Measurements from ENCODE around the gene NKTR.

NKTR gene

DNA sequence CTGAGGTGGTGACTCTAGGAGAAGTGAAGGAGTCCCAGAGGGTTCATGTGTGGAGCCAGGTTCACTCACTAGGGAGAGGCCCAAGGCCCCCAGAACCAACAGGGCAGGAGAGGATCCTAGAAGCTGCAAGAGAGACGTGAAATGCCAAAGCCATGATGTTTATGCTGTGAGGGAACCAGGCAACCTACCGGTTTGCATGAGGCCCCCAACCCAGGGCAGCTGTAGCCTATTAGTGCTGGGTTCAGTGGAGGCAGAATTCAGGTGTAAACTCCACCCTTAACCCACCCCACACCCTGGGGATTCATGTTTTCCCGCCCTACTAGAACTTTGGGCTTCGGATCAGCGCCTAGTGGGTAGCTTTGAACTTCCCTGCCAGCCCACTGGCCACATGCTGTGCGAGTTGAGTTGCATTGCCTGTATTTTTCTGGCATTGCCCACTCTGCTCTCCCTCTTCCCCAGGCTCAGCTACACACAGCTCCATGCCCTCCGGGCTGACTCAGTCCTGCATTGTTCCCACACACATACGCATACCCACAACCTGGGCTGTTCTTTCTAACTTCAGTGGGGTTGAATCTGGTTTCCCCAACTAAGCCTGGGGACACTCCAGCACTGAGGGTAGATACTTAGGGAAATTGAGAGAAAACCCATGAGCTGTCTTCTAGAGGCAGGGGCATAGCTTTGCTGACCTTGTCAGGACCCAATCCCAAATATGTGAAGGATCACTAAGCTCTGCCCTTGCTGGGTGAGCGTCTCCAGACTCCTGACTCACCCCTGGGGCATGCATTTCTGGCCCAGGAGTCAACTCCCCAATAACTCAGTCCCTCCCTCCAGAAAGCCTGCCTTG lies 51.0 kb downstream of the NKTR start:
- DNase-seq, result no peak

DNA sequence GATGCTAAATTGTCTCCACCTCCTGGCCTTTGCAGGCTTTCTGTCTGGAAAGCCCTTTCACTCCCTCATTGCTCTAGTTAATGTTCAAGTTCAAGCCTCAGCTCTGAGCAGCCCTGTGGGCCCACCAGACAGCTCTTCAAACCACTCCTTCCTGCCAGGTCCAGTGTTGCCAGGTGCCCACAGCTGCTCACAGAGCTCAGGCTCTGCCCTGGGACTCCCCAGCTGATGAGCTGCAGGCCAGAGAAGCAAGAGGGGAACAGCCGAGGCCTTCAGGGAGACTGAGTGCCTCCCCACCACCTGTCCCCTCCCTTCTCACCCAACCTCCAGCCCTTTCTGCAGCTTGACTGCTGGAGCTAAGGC lies 51.7 kb downstream of the NKTR start:
- DNase-seq, result no peak

DNA sequence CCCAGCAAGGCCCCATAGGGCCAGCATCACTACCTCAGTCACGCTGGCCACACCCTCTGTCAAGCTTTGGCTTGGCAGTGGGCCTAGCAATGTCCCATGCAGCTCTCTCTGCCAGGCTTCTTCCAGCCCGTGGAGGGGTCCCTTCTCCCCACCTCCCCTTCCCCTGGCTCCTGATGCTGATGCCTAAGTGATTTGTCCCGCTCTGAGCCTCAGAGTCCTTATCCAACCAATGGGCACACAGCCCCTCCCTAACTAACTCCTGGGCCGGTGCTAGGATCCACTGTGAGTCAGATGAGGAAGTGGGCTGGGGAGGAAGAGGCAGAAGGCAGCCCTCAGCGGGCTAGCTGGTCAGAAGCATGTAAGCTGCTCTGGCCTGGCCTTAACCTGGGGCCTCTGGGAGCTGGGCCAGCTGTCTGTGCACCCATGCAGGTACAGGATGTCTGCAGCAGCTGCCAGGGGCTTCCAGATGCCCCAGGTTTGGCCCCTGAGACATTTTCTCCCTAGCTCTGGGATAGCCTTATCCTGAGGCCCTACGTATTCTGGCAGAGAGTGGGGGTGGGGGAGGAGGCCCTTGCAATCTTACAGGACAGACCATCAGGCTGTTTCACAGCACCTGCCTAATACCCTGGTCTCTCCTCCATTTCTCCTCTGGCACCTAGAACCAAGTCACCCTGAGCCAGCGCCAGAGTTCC lies 52.3 kb downstream of the NKTR start:
- no peak for DNase-seq

DNA sequence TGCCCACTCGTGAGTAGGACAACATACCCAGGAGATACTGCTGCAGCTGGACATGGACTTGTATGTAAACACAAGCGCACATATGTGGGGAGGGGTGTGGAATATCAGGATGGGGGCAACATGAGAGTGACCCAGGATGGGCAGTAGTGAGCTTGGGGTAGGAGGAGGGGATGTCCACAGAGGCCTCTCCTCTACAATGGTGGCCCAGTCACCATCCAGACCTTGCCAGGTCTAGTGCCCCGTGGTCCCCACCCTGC lies 52.7 kb downstream of the NKTR start:
- no peak for DNase-seq

DNA sequence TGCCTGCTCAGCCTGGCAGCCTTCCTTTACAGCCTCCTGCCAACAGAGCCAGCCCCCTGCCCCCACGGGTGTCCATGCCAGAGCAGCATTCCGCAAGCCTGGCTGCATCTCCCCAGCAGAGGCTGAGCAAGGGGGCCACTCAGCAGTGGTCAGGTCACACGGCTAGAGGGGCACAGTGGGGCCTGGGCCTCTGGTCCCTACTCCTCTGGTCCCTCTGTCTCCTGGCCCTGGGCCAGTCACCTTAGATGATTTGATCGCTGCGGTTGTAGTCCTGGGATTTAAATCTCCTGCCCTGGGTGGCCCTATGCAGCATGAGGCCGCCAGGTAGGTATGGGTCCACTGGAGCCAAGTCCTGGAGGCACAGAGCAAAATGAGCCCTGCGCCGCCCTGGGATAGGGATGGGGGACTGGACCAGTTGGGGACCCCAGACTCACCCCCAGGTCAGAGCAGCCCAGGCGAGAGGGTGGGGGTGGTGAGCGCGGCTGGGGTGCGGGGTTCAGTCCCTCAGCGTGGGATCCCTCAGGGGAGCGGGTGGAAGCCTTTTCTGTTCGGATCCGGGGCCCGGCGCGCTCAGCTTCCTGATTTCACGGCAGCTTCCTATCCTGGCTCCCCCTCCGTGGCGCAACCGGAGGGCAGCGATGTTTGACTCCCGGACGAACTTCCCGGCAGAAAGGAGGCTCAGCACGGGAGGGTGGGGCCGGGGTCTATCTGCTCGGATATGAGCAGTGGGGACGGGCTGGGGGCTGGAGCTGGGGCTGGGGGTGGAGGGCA lies 53.3 kb downstream of the NKTR start, which contains the start of gene ZBTB47:
Gene ZBTB47 (plus strand): TSS at position 138 of the 771 bp plus-strand sequence. CDS start 4,659 bp downstream, outside the sequence.
- peak; percentile 65 for DNase-seq

DNA sequence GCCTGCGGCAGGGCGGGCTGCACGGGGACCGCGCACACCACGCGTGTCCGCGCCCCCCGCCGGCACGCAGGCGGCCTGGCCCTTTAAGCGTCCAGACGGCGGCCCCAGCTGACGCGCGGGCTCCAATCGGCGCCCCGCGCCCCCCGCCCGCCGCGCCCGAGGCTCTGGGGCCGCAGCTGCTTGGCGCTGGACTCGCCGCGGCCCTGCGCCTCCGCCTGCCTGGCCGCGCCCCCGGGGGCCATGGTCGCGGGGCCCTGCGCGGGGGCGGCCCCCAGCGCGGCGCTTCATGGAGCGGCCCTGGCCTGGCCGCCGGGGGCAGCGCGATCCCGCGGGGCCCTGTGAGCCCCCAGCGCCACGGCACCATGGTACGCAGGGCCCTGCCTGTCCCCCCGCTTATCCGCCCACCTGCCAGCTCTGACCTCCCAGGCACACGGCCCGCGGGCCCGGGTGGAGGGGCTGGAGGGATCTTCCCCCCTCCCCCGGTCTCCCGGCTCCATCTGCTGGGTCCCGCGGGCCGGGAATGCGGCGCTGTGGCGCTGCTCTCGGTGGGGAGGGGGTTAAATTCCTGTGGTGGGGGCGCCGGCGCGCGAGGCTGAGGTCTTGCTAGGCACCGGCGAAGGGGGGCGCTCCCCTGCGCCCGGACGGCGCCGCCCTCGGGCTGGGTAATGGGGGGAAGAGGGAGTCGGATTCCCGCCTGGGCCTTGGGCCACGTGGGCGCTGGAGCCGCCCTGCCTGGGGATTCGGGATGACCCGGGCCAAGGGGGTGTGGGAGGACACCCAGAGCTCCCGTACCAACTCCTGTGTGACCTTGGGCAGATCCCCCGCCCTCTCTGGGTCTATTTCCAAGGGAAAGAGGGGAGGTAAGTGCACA lies 54.1 kb downstream of the NKTR start:
- peak; percentile 64 for DNase-seq

DNA sequence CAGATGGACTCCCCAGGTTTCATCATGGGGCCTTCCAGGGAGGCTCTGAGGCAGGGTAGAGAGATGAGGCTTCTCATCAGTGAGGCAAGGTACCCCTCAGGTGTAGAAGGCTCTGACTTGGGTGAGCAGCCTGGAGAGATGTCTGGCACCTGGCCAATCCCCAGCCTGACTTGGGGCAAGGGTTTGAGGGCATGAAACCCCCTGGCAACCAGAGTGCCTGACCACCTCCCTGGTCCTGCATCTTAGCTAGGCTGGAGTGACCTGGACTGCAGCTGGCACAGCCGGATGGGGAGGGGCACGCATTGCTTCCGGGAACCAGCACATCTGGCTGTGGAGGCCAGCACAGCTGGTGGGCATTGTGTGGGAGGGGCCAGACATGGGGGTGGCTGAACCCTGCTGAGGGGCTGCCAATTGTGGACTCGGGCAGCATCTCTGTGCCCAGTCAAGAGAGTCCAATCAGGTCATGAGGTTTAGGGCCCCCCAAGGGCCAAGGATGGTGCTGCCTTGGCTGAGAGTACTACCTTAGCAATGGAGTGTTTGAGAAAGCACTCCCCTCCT lies 54.9 kb downstream of the NKTR start:
- peak; percentile 63 for DNase-seq

DNA sequence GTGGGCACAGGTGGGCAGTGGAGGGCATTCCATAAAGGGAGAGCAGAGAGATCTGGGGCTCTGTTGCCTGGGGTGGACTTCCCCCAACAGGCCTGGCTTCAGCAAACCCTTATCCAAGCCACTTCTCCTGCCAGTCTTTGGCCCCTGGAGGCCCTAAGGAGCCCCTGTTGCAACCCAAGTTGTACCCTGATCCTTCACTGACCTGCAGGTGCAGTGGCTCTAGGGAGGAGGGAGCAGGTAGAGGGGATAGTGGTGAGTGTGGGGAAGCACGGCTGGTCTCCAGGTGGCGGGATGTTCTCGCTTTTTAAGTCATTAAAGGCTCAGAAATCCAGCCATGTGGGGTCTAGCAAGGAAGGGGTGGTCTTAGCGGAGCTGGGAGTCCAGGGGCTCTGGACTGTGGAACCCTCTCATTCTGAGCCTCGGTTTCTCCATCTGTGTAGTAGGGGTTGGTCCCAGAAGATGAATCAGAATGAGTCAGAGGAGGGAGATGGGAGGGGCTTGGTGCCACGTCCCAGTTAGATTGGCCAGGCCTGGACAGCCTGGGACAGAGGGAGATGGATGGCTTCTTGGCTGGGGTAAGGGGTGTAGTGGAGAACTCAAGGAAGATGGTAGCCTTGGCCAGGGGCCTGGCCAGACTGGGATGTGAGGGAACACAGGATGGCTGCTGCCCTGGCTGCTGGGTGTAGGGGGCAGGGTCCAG lies 55.6 kb downstream of the NKTR start:
- no peak for DNase-seq

DNA sequence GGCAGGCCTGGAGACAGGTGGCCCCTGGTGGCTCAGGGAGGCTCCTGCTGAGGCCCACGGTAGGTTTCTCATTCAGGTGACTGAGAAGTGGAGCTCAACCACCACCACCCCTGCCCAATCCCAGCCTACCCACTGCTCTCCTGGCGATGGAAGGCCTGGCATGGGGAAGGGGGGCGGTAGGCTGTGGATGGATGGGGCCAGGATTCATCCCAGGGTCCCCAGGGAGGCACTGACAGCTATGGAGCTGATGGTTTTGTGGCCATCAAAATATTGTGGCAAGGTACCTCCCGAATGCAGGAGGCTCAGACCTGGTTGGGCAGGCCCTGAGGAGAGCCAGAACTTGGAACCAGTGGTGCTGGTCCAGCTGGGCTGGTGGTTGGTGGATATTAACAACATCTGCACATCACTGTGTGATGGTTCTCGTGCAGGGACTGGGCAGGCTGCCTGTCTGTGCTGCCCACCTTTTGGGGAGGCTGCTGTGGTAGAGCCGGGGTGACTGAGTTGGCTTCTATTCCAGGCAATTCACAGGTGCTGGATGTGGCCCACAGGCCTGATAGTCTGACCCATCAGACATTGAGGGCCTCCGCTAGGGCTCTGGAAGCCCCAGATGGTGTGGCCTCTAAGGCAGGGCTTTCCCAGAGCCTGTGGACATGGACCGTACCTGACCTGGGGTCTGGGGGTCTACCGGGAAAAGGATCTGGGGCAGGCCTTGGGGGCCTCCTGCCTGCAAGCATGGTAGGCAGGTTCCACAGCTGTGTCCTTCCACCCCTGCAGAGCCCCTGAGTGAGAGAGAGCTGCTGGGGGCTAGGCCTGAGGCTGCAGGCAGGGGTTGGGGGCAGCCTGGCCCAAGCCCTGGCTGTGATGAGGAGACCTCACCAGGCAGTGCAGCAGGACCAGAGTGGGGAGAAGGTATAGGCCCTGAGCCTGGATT lies 56.5 kb downstream of the NKTR start:
- DNase-seq, result no peak

DNA sequence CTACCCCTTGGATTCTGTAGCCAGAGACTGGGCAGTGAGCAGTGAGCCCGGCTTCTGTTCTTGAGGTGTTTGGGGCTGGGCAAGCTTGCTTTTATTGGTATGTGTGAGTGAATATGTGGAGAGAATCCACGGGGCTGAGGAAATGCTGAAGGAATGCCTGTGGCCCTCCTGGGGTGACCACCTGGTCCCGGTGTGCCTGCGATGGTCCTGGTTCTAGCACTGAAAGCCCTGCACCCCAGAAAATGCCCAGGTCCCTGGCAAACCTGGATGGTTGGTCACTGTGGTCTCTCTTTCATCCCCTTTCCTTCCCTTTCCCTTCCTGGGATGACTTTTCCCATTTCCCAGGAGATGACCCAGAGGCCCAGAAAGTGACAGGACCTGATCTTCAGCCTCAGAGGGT lies 57.2 kb downstream of the NKTR start:
- no peak for DNase-seq

DNA sequence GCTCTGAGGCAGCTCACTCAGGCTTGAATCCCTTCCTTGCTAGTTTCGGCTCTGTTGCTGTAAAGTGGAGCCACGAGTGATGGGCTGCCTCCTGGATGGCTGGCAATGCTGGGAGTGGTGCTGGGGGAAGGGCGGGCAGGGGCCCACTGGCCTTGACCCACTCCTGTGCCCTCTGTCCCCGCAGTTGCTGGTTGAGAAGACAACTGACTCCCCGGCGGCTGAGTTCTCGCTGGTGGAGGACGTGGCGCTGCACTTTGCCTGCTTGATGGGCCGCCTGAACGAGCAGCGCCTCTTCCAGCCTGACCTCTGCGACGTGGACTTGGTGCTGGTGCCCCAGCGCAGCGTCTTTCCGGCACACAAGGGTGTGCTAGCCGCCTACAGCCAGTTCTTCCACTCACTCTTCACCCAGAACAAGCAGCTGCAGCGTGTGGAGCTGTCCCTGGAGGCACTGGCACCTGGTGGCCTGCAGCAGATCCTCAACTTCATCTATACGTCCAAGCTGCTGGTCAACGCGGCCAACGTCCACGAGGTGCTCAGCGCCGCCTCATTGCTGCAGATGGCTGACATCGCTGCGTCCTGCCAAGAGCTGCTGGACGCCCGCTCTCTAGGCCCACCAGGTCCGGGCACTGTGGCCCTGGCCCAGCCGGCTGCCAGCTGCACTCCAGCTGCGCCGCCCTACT lies 57.7 kb downstream of the NKTR start:
- peak; percentile 56 for DNase-seq

DNA sequence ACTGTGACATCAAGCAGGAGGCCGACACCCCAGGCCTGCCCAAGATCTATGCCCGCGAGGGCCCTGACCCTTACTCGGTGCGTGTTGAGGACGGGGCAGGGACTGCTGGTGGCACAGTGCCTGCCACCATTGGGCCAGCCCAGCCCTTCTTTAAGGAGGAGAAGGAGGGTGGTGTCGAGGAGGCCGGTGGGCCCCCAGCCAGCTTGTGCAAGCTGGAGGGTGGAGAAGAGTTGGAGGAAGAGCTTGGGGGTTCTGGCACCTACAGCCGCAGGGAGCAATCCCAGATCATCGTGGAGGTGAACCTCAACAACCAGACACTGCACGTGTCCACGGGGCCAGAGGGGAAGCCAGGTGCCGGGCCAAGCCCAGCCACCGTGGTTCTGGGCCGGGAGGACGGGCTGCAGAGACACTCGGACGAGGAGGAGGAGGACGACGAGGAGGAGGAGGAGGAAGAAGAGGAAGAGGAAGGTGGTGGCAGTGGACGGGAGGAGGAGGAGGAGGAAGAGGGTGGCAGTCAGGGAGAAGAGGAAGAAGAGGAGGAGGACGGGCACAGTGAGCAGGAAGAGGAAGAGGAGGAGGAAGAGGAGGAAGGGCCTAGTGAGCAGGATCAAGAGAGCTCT lies 58.4 kb downstream of the NKTR start:
- peak; percentile 54 for DNase-seq

DNA sequence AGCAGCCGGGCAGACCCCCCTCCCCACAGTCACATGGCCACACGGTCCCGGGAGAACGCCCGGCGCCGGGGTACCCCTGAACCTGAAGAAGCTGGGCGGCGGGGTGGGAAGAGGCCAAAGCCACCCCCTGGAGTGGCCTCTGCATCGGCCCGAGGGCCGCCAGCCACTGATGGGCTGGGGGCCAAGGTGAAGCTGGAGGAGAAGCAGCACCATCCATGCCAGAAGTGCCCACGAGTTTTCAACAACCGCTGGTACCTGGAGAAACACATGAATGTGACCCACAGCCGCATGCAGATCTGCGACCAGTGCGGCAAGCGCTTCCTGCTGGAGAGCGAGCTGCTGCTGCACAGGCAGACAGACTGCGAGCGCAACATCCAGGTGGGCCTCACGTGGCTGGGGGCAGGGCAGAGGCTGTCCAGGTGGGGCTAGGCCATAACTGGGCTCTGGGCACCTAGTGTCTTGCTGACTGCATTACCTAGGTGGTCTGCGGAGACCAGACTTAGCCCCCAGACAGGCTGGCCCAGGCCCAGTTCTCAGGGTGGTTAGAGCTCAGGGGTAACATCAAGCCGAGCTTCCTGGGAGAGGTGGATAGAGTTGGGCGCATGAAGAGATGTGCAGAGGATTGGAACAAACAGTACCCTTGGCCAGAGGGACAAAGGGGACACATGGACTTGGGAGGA lies 59.1 kb downstream of the NKTR start:
- peak; percentile 58 for DNase-seq

DNA sequence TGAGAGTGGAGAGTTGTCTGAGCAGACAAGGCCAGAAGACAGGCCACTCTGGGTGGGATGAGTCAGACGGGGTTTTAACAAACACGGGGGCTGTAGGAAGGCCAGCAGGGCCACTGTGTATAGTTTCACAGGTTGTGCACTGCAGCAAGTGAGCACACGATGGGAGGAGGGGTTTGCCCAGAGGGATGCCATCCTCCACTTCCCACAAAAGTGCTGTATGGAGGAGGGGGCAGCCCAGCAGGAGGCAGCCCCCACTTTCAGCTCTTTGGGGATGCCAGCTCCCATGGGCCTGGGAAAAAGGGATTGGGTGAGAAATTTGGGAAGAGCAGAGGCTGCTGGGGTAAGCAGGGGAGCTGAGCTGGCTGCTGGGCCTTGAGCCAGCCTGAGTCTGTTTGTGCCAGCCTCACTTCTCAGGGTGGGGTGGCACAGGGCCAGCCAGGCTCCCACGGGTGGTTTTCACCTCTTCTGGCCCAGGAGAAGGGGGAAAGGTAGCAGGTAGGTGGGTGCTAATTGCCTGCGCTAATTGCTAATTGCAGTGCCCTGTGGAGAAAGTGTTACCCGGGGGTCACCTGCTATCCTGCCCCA lies 59.7 kb downstream of the NKTR start:
- DNase-seq, result peak; percentile 53

DNA sequence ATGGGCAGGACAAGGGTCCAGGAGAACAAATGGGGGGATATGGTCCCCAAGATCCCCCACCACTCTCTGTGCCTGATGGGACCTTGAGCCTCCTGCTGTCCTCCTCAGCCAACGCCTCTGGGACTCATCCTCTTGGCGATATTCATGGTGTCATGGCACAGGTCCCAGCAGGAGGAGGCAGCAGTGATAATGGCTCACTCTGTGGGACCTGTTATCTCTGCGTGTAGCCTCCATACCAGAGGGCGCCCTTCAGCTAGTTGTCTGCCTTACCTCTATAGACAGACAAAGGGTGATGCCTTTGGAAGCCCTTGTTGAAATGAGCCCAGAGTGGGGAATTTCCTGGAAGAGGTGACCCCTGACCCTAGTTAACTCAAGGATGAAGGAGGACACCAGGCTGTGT lies 60.4 kb downstream of the NKTR start:
- peak; percentile 58 for DNase-seq

DNA sequence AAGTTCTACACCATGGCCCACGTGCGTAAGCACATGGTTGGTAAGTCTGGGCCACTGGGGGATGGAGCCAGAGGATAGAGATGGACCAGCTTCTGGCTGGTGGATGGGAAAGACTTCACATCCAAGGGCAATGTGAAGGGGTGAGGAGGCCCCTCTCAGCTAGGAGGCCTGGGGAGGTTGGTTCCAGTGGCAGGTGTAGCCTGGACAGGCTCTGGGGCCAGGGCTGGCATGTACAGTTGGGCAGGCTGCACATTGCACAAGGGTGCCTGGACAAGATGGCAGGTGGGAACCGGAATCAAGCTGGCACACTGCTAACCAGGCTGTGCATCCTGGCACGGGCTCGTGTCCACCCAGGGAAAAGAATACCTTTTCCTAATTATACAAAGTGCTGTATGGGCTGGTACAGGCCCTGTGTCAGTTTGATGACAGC lies 61.1 kb downstream of the NKTR start:
- DNase-seq, result peak; percentile 58

DNA sequence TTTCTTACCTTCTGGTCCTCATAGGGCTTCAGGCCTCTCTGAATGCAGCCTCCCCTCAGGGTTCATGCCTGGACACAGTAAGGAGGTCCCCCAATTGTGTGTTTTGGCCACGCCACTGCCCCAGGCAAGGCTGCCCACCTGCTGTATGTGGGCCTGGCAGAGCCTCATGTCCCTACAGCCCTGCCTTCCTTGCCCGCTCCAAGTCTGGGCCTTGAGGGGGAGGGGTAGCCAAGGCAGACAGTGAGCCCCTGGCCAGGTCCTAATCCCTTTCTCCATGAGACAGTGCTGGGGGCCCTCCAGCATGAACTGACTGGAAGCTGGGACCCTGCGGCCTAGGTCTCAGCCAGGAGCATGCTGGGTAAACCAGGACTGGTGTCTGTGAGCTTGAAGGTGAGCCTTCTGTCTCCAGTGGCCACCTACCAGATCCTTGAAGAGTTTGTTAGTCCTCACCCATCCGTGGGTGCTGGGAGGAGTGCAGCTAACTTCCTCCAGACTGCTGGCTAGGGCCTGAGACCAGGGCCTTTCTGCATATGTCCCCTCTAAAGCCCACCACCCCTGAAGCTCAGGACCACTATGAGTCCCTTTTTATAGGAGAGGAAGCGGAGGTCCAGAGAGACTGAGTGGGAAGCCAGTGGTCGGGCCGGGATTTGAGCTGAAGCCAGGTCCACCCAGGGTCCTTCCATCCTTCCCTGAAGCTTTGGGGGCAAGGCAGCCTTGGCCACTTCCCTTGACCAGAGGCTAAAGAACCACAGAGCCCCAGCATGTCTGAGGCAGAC lies 61.7 kb downstream of the NKTR start:
- peak; percentile 56 for DNase-seq

Data from activated effector memory CD4-positive, alpha-beta T cell treated with anti-CD3 and anti-CD28 coated beads, Interleukin-2, amount 50 U/mL, for 16 hours (primary cell).